ENCODE measurements around the gene NTN5. TPM values are rescaled to one million over a fixed set of nuclear protein-coding genes. Genes with fewer than 3 reads are reported as not detected.

NTN5 gene
- total RNA-seq, 1 experiment from 2014 or later: 0.55 TPM

- Mint-ChIP-seq H3K9me3 (peaks cover 8 to 11% of the 10 kb centered on the region in 2 experiments), H3K27ac (peak overlapping the region in 1 of 3 experiments; percentile 76; a peak in 1 of 7 replicates), H3K36me3 (ENCODE audit: insufficient read depth in 1 of 3, low read depth in 3 of 3) (peaks cover 0 to 9% (median 7%) of the 10 kb centered on the region in 3 experiments; a peak in 5 of 7 replicates), H3K27me3 (ENCODE audit: low read depth) (peaks cover 6% of the 10 kb centered on the region), H3K4me3 (peak overlapping the region; percentile 12 to 60; a peak in 4 of 5 replicates), H3K4me1 (peaks cover 29 to 35% of the 10 kb centered on the region in 2 experiments)
- Histone ChIP-seq H3K18ac (ENCODE audit: insufficient read length, low read depth, low read length) (no peak overlapping the region), H4K5ac (ENCODE audit: insufficient read length, low read depth, low read length) (no peak overlapping the region), H3K23me2 (ENCODE audit: insufficient read length, low read depth, low read length, poor library complexity, severe bottlenecking) (no peaks in the 10 kb centered on the region), H3K79me2 (ENCODE audit: insufficient read depth, low read length) (no peaks in the 10 kb centered on the region), H3K4ac (ENCODE audit: low read depth, low read length) (no peak overlapping the region), H3K27ac (ENCODE audit: insufficient read length, low read depth, low read length) (no peak overlapping the region), H2BK5ac (ENCODE audit: insufficient read length, low read length) (no peak overlapping the region), H3K4me2 (ENCODE audit: insufficient read depth, insufficient read length, low read length) (no peak overlapping the region), H3K23ac (ENCODE audit: insufficient read length, low read depth, low read length) (no peak overlapping the region), H3K14ac (ENCODE audit: insufficient read depth, low read length) (no peak overlapping the region; the same call in 1 of the 2 replicates), H2AFZ (ENCODE audit: low read length) (no peak overlapping the region), H2AK5ac (ENCODE audit: insufficient read length, low read length) (no peak overlapping the region), H2BK15ac (ENCODE audit: low read depth, low read length) (no peak overlapping the region), H4K8ac (replicated peaks; ENCODE audit: insufficient read length, low read depth, low read length) (no peak overlapping the region), H3K9me3 (ENCODE audit: control insufficient read depth, low read depth, low read length) (no peaks in the 10 kb centered on the region), H3K79me1 (ENCODE audit: insufficient read depth, low read depth, low read length, poor library complexity, severe bottlenecking) (no peaks in the 10 kb centered on the region), H3T11ph (ENCODE audit: low read length) (no peak overlapping the region), H2BK120ac (ENCODE audit: low read depth, low read length, poor library complexity, severe bottlenecking) (no peak overlapping the region), H3K4me1 (ENCODE audit: insufficient read depth, low read length) (no peaks in the 10 kb centered on the region; the same call in 1 of the 2 replicates), H3K27me3 (ENCODE audit: insufficient read depth, low read length) (no peaks in the 10 kb centered on the region), H2BK20ac (ENCODE audit: low read depth, low read length, poor library complexity, severe bottlenecking) (no peak overlapping the region), H3K56ac (ENCODE audit: insufficient read length, low read depth, low read length) (no peak overlapping the region), H3K9ac (ENCODE audit: extremely low read depth, insufficient read length, low read length) (no peak overlapping the region), H4K20me1 (ENCODE audit: control insufficient read depth, insufficient read depth, insufficient read length) (peaks cover 2% of the 10 kb centered on the region), H2BK12ac (ENCODE audit: insufficient read length, low read depth, low read length) (no peak overlapping the region), H4K91ac (ENCODE audit: insufficient read length, low read depth, low read length) (no peak overlapping the region)
- WGBS (ENCODE audit: extremely low coverage, insufficient read length, low lambda C conversion rate): no CpG with 5 or more reads among the region's 25 CpGs
- TF ChIP-seq, protein P1, sequence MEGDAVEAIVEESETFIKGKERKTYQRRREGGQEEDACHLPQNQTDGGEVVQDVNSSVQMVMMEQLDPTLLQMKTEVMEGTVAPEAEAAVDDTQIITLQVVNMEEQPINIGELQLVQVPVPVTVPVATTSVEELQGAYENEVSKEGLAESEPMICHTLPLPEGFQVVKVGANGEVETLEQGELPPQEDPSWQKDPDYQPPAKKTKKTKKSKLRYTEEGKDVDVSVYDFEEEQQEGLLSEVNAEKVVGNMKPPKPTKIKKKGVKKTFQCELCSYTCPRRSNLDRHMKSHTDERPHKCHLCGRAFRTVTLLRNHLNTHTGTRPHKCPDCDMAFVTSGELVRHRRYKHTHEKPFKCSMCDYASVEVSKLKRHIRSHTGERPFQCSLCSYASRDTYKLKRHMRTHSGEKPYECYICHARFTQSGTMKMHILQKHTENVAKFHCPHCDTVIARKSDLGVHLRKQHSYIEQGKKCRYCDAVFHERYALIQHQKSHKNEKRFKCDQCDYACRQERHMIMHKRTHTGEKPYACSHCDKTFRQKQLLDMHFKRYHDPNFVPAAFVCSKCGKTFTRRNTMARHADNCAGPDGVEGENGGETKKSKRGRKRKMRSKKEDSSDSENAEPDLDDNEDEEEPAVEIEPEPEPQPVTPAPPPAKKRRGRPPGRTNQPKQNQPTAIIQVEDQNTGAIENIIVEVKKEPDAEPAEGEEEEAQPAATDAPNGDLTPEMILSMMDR (conservative IDR thresholded peaks at IDR 0.05): no peak
- no peak for DNase-seq
These were observed 751 bp upstream of the NTN5 start for GRCh38 chr19:48673436-48674100.
